Sigmoid colon (tissue), 4 donors: ENCODE results near the gene IMMP2L.

Experiments used
- CTCF ChIP-seq, 4 experiments: fragments of 450-650 bp in 3 of 4; fragments of 200-600 bp in 1 of 4; IDR thresholded peaks; one replicate each; pipeline ENCODE4 v1.5.1; 2016 to 2019; ENCODE audit warnings: antibody characterized with exemption in 4 of 4, mild to moderate bottlenecking in 3 of 4, moderate library complexity in 2 of 4
- EP300 ChIP-seq, 4 donors: sonication (generic); formaldehyde crosslinking; IDR thresholded peaks; one replicate each; pipeline ENCODE4 v1.6.1; 2017; ENCODE audit warnings: antibody characterized with exemption in 4 of 4
- POLR2A ChIP-seq, 2 donors: fragments of 450-650 bp; IDR thresholded peaks; one replicate each; pipeline ENCODE4 v1.6.1; 2016; ENCODE audit warnings: antibody characterized with exemption in 2 of 2, mild to moderate bottlenecking in 2 of 2, moderate library complexity in 2 of 2

- no peak for TF ChIP-seq CTCF (IDR thresholded peaks at IDR 0.05)
- no peak for TF ChIP-seq EP300 (IDR thresholded peaks at IDR 0.05)
- no peak for TF ChIP-seq POLR2A (IDR thresholded peaks at IDR 0.05)
Measured at GRCh38 chr7:111173990-111174389, 388.3 kb downstream of the IMMP2L start.
